GM10248 (cell line): ENCODE results near the gene TRERF1.

Experiments used
- CTCF ChIA-PET: fragments of 300-600 bp; sonication (Branson Sonifier 250); formaldehyde crosslinking; extraction: SDS; loops from one replicate; lab custom pipeline; 2021; ENCODE audit warnings: antibody characterized with exemption; lab: Yijun Ruan, JAX
- POLR2A ChIA-PET: fragments of 350-650 bp; sonication (Branson Sonifier 250); formaldehyde crosslinking; extraction: SDS; loops from one replicate; lab custom pipeline; 2020; ENCODE audit warnings: antibody characterized with exemption; lab: Yijun Ruan, JAX
- DNase-seq: peaks from one replicate; pipeline ENCODE4 v3.0.0; 2012; ENCODE audit errors: extremely low spot score
- TF ChIP-seq, protein P1 (sequence below): IDR thresholded peaks from 2 replicates; pipeline ENCODE4 v1.5.1; 2012; ENCODE audit warnings: mild to moderate bottlenecking, low read depth; ENCODE audit errors: extremely low read depth, missing control alignments, control extremely low read depth

Gene TRERF1

DNA sequence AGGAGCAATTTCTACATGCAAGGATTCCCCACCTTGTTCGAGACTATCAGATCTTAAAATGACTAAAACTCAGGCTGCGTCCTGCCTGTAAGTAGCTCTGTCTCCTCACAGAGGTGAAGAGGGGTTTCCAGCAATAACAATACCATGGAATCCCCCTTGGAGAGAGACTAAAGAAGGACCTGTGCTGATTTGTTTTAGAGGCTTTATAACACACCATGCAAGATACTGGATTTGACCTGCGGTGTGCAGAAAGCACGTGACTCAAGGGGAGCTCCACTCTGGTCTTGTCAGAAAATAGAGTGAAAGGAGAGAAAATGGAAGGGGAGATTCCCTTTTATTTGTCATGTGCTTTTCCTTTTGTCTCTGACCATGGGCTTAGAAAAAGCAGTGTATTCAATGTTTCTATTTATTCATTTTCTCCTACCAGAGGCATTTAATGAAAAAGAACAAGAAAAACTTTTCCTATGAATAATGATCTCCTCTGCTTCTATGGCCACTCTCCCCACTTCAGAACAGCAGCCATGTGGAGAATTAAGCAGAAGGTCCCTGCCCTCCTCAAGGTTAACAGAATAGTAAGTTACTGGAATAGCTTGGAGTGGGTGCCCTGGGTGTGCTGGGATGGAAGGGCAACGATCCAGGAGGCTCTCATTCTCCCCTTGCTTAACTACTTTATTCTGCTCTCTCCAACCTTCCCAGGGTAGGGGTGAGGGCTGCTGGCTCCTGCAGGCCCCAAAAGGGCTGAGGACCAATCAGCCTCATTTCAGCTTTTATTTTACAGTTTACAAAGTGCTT, 214.8 kb downstream of the TRERF1 start:
- POLR2A ChIA-PET = no interaction called here
- peak; percentile 46 for DNase-seq
- CTCF ChIA-PET = interaction anchor here (0.8 to 1.9 kb wide), 7 partner anchors 11 to 450 kb away, joined by 3 to 5 read pairs (median 4); partner anchors contain the start of gene UBR2
- TF ChIP-seq, protein P1, sequence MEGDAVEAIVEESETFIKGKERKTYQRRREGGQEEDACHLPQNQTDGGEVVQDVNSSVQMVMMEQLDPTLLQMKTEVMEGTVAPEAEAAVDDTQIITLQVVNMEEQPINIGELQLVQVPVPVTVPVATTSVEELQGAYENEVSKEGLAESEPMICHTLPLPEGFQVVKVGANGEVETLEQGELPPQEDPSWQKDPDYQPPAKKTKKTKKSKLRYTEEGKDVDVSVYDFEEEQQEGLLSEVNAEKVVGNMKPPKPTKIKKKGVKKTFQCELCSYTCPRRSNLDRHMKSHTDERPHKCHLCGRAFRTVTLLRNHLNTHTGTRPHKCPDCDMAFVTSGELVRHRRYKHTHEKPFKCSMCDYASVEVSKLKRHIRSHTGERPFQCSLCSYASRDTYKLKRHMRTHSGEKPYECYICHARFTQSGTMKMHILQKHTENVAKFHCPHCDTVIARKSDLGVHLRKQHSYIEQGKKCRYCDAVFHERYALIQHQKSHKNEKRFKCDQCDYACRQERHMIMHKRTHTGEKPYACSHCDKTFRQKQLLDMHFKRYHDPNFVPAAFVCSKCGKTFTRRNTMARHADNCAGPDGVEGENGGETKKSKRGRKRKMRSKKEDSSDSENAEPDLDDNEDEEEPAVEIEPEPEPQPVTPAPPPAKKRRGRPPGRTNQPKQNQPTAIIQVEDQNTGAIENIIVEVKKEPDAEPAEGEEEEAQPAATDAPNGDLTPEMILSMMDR = no peak

DNA sequence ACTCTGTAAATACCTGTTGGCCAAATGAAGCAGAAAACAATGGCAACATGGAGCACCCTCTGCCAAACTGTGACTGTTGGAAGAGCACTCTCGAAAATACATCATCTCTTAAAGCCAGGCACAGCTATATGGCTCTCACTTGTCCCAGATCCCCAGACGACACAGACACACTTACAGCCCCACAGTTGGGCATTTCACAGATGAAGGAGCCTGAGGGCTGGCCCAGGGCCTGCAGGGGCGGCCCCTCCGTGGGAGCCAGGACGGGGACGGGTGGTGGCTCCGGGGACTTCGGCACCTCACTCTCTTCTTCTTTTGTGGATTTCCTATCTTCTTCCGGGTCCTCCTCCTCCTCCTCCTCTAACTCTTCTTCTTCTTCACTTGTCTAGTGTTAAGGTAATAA, 215.7 kb downstream of the TRERF1 start:
- TF ChIP-seq, protein P1 = no peak
- ChIA-PET POLR2A (no interaction called here), CTCF (interaction anchor here (0.7 to 1.9 kb wide), 6 partner anchors 10 to 449 kb away, joined by 3 to 5 read pairs (median 4); partner anchors contain the start of genes TOMM6 and UBR2)
- no peak for DNase-seq

DNA sequence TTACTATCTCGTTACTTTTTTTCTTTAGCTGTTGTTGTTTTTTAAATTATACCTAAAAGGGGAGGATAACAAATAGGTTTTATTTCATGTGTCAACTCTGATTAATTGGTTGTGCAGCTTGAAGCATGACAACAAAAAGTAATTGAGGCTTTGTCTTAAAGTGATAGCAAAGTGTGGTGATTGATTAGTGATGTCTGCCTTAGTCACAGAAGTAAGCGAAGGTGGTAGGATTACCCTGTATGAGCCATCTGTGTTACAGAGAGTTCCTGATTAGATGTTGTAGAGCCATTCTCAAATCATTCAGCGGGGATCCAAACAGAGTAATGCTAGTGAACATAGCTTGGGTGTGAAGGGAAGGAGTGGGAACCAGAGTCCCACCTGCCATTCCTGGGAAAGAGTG, 219.7 kb downstream of the TRERF1 start:
- ChIA-PET CTCF (interaction anchor here (0.9 to 3.0 kb wide), 5 partner anchors 11 to 316 kb away, joined by 3 to 11 read pairs (median 8); no protein-coding TSS in a partner anchor), POLR2A (no interaction called here)
- TF ChIP-seq, protein P1 = no peak
- DNase-seq = no peak

DNA sequence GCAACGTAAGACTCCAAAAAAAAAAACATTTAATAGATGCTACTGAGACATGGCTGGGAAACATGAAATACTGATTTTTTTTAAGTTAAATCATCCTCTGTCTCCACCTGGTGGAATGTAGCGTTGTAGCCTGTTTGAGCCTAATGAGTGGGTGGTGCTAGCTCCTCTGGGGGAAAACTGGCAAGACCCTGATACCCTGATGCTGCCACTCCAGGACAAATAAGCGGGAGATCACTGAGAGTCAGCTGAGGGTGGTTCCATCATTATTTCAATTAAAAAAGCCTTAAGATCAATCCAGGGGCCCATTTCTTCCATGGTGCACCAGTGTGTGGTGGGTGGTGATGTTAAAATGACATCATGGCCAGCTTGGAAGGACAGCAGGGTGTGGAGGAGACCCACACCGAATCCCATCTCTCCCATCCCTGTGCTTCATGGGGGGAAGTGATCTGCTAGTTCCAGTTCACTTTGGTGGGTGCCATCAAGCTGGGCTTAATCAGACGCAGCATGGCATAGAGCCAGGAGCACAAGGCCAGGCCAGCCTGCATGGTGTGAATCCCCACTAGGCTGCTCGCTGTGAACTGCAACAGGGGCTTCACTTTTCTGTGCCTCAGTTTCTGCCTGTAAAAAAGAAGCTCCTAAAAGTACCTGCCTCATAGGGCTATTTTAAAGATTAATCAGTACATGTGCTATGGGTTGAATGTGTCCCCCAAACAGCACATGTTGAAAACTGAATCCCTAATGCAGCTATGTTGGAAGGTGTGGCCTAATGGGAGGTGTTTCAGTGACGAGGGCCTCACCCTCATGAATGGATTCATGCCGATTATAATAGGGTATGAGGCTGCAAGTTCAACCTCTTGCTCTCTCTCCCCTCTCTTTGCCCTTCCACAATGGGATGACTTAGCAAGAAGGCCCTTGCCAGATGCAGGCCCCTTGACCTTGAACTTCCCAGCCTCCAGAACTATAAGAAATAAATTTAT, 221.1 kb downstream of the TRERF1 start:
- CTCF ChIA-PET = interaction anchor here (1.1 to 3.0 kb wide), 5 partner anchors 12 to 180 kb away, joined by 3 to 11 read pairs (median 3); partner anchors contain the start of gene TAF8
- TF ChIP-seq, protein P1 = peak; percentile 37
- POLR2A ChIA-PET = no interaction called here
- peak; percentile 43 for DNase-seq

GRCh38 chr6:42229506-42230119, 222.1 kb downstream of the TRERF1 start:
- POLR2A ChIA-PET = no interaction called here
- TF ChIP-seq, protein P1 = no peak
- CTCF ChIA-PET = interaction anchor here (1.1 to 3.0 kb wide), 4 partner anchors 11 to 179 kb away, joined by 3 to 11 read pairs (median 6); partner anchors contain the start of gene TAF8
- DNase-seq = no peak
